Posterior vena cava (tissue), 2 donors: ENCODE results near the gene TWIST2. TPM values are rescaled to one million over a fixed set of nuclear protein-coding genes. Genes with fewer than 3 reads are reported as not detected.
A peak's percentile ranks its signal among the peaks of the same experiment; 100 is the strongest.

Experiments used
- DNase-seq: peaks from one replicate; pipeline ENCODE4 v3.0.0-alpha.2; 2020; ENCODE audit warnings: low spot score
- intact Hi-C, 2 donors: fragments of 100-400 bp; cut with DNase I; formaldehyde crosslinking; loops; one replicate each; pipeline versions ENCODE4 v1.14.1 to v1.14.2; 2022 to 2023
- total RNA-seq, 2 donors: library from RNA; stranded (reverse); fragmentation: NEBNext Ultra II Directional; extraction: Animal tissue kit (Norgen Biotek cat#: 25700); gene quantifications; one replicate each; pipeline ENCODE4 v1.2.1, GENCODE V29; 2021
- donor health status: DM: yes; HTN: yes; CAD: no.
- donor health status: DM: yes; HTN: yes; CAD: no.

TWIST2 gene
- total RNA-seq, 2 donors from 2014 or later = 18.6 to 23.0 TPM

DNA sequence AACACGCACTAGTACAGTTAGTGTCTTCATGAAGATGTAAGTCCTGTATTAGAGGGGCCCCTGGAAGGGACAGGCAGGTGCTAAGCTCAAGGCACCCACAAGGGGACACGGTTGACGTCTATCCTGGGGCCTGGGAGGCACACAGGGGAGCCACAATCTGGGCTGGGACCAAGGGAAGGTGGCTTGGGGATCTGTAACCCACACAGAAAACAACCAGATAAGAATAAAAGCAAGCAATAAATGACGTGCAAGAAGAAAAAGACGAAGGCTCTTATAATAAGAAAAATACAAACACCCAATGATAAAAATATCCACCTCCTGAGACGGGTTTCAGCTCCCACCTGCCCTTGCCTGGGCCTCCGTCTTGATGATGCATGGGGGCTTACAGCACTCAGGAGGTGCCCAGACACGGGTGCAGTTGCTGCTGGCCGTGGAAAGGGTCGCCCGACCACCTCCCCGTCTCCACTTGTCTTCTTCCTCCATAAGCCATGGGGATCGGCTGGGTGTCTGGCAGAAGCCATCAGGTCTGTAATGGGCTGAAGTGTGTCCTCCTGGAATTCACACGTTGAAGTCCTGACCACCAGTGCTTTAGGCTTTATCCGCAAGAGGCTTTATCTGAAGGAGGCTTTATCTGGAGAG, 73.9 kb downstream of the TWIST2 start:
- DNase-seq = peak; percentile 28
- intact Hi-C loops = loop anchor here in 1 of 2 donors (10.0 kb wide), 1 partner anchor 1747 kb away; no protein-coding TSS in a partner anchor

DNA sequence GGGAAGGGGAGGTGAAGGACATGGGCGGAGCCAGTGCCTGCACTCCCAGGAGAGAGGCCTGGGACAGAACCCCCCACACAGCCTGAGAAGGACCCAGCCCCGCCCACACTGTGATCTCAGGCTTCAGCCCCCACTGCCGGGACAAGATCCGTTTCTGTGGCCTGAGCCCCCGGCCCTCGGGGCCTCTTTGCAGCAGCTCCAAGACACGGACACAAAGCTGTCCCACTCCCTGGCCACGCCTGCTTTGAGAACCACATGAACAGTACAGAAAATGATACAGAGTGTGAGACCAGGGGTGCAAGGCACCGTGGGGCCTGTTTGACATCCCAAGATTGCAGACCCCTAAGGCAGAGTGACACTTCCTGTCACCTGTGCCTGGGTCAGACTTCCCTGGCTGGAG, 74.5 kb downstream of the TWIST2 start:
- intact Hi-C loops = loop anchor here in 1 of 2 donors (10.0 kb wide), 1 partner anchor 1748 kb away; no protein-coding TSS in a partner anchor
- peak; percentile 71 for DNase-seq

DNA sequence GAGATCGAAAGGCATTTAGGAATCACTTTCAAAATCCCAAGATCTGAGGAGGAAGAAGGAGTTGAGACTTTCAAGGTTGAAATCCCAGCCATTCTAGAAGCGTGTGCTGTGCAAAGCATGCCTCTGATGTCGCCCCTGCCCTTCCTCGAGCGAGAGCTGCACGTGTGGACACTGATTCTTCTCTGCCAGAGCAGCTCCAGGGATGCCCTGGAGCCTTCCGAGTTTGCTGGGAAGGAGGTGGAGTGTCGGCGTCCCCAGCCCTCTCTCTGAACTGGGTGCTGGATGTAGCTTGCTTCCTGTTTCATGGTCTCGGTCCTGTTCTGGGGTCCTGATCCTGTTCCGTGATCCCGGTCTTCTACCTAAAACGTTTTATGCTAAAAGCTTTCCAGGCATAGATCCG, 76.1 kb downstream of the TWIST2 start:
- peak; percentile 37 for DNase-seq
- intact Hi-C loops = loop anchor here in 1 of 2 donors (10.0 kb wide), 1 partner anchor 1749 kb away; no protein-coding TSS in a partner anchor

DNA sequence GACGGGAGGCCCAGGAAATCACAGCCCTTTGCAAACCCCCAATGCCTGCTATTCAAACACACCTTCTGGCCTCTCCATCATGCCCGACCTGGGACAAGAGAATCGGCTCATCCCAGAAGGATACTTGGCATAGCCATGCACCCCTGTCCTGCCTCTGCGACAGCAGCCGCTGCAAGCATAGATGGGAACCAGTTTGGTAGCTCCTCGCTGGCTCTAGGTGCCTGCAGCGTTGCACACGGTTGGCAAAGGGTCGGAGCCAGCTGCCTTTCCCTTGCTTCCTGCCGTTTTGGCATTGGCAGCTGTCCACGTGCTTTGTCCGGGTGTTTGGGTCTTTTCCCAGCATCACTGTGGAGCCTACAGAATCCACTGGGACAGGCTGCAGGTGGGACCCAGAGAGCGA, 76.9 kb downstream of the TWIST2 start:
- intact Hi-C loops = loop anchor here in 1 of 2 donors (10.0 kb wide), 1 partner anchor 1750 kb away; no protein-coding TSS in a partner anchor
- peak; percentile 76 for DNase-seq

- DNase-seq = peak; percentile 66
- intact Hi-C loops = loop anchor here in 1 of 2 donors (10.0 kb wide), 1 partner anchor 1750 kb away; no protein-coding TSS in a partner anchor
Measured at GRCh38 chr2:238925281-238925680, 77.4 kb downstream of the TWIST2 start.

DNA sequence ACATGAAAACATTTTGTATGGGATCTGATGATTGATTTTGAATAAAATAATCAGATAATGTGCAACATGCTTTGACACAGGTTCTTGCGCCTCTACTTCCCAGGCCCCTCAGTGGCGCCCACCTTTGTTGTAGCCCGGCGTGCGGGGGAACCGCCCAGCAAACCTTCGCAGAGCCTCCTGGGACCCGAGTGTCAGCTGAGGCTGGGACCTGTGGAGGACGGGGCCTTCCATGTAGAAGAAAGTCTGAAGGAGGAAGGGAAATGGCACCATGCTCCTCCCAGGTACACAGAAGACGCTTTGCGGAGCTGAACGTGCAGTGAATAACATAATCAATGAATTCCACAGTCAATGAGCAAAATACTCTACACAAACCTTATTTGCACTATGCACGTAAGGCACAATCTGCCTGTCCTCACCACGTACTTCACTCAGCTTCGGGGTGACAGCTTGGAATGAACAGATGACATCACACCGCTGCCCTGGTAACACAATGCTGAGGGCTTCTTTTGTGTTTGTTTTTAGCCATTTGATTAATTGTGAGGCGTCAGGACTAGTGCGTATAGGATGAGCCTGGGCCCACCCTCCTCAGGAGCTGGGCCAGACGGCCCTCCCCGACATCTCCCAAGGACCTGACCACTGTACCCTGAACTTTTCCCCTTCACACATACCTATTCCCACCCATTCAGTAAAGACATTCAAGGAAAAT, 78.1 kb downstream of the TWIST2 start:
- DNase-seq = peak; percentile 66
- intact Hi-C loops = loop anchor here in 1 of 2 donors (10.0 kb wide), 1 partner anchor 1751 kb away; no protein-coding TSS in a partner anchor

- DNase-seq = peak; percentile 72
- intact Hi-C loops = loop anchor here in 1 of 2 donors (10.0 kb wide), 1 partner anchor 1752 kb away; no protein-coding TSS in a partner anchor
Measured at GRCh38 chr2:238926761-238927611, 79.1 kb downstream of the TWIST2 start.

DNA sequence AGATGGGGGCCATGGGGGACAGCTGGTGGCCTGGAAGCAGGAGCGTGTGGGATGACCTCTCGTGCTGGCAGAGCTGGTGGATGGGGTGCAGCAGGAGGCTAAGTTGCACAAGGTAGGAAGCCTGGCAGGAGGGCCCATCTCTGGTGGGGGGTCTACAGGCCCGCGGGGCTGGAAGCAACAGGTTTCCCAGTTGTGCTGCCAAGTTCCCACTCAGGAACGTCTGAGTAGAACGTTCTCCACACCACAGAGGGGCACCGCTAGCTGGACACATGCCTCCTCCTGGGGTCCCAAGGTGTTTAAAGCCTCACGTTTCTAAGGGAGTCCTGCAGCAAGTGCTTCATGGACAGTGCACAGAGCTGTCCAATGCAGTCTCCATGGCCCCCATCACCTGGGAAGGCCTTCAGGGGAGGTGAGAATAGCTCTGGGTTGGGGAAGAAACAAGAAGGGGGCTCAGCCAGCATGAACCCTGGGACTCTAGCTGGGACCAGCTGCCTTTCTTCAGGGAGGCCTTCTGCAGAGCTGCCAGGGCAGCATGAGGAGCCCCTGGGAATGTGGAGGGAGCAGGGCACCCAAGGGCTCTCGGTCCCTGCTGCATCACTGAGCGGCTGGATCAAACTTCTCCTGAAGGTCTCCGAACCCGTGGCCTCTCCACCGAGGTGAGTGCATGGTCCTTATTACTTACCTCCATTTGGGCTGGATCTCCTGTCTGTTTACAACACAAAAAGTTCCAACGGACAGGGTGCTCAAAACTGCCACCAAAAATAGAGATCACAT, 80.0 kb downstream of the TWIST2 start:
- DNase-seq = peak; percentile 75
- intact Hi-C loops = loop anchor here in 1 of 2 donors (10.0 kb wide), 1 partner anchor 1753 kb away; no protein-coding TSS in a partner anchor

- intact Hi-C loops = loop anchor here in 1 of 2 donors (10.0 kb wide), 1 partner anchor 1754 kb away; no protein-coding TSS in a partner anchor
- DNase-seq = peak; percentile 77
Measured at GRCh38 chr2:238928520-238929241, 80.8 kb downstream of the TWIST2 start.

DNA sequence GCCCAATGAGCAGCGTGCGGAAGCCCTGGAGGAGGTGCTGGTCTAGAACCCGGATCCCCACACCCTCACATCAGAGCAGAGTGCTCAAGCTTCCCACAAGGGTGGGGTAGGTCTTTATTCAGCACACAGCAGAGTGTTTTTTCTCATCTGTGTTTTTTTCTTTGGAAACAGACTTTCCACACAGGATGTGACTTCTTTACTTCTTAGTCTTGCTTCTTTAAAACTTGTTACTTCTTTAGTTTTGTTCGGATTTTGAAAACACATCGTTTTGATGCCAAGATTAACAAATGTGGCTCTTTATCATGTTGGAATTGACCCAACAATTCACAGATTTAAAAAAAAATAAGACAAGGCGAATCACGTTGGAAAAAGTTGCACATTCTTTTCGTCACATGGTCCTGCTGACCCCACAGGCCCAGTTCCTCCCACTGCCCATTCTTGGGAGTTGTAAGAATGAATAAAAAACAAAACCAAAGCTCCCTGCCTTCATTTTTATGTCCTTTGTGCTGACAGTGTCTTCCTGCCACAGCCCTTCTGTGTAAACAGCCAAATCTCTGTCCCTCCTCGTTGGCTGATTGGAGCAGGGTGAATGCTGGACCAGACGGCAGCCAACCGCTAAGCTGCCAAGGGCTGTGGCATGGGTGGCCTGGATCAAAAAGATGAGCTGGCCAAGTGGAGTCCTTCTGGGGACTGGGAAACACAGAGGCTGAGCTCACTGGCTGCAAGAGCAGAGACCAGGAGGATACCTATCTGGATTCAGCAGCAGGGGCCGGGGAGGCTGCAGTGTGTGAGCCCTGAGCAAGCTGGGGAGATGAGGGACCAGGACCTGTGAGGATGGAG, 81.6 kb downstream of the TWIST2 start:
- DNase-seq = peak; percentile 86
- intact Hi-C loops = loop anchor here in 1 of 2 donors (10.0 kb wide), 1 partner anchor 1755 kb away; no protein-coding TSS in a partner anchor

DNA sequence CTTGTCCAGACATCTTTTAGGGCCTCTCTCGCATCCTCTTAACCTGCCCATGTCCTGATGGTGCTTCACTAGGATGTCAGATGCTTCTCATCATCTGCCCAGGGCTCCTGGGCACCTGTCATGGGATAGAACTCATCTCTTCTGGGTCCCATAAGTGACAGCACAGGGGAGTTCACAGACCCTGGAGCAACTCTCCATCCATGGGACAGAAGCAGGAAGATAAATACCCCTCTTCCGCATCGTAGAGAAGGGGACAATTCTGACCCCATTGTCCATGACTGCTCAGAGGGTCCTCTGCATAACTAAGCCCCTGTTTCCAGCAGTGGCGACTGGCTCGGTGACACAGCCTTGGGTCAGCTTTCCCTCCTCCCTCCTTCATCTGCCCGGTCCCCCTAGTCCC, 82.3 kb downstream of the TWIST2 start:
- intact Hi-C loops = no loop called here
- peak; percentile 35 for DNase-seq

DNA sequence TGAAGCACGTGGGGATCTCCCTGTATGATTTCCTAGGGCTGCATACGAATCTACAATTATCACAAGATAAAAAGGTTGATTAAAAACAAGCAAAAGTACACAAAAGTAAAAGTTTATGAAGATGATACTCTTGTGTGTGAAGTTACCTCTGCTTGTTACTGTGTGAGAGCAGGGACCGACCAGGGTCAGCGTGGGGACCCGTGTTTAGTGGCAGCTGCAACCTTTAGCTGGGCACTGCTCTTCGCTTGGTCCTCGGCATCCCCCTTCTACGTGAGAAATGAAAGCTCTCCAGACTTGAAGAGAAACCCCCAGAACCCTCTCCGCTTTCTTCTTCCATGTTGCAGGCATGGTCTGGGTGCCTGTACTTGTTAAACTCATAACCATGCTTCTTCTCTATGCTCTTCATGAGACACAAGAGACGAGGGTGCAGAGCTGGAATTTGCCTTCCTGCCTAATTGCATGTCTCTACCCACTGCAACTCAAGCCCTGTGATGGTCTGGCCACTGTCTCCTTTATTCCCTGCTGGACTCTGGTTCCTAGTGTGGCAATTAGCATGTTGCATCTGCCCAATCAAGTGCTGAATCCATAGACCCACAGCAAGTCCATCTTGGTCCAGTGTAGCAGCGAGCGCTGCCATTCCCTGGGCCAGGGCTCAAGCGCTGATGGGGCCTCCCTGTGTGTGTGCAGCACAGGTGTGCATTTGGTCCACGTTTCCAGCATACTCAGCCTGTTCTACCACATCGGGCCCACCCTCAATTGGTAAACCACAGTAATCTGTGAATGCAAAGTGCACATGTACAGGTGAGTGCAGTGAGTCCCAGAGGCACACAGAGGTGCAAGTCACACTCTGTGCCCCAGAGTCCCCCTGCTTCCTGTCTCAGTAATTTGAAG, 88.5 kb downstream of the TWIST2 start:
- intact Hi-C loops = loop anchor here in 1 of 2 donors (5.0 kb wide), 1 partner anchor 1451 kb away; no protein-coding TSS in a partner anchor
- DNase-seq = peak; percentile 54

- DNase-seq = peak; percentile 80
- intact Hi-C loops = loop anchor here in 1 of 2 donors (5.0 kb wide), 1 partner anchor 1449 kb away; no protein-coding TSS in a partner anchor
Measured at GRCh38 chr2:238938003-238938400, 90.1 kb downstream of the TWIST2 start.

DNA sequence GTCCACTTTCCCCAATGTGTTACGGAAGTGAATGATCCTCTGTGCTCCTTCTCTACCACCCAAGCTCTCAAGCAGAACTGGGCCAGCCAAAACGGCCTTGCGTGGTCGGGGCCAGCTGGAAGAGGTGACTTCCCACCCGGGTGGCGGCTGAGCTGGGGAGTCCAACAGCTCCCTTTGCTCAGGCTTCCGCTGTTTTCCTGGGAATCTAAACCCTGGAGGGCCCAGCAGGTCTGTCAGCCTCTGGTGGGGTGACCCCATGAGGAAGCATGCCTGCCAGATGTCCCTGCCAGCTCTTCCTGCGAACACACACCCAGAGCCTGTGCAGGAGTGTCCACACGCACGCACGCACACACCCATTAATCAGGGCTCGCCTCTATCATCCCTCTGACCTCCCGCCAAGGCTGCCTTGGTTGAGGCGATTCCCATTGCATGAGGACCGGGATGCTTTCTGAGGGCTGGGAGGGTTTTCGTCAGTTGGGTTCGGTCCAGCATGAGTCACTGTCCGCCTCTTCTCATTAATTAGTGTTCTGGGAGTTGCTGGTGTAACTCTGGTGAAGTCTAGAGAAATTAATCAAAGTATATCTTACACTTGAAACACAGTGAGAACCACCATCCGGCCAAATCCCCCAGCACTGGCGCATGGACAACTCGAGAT, 90.6 kb downstream of the TWIST2 start:
- DNase-seq = peak; percentile 97

DNA sequence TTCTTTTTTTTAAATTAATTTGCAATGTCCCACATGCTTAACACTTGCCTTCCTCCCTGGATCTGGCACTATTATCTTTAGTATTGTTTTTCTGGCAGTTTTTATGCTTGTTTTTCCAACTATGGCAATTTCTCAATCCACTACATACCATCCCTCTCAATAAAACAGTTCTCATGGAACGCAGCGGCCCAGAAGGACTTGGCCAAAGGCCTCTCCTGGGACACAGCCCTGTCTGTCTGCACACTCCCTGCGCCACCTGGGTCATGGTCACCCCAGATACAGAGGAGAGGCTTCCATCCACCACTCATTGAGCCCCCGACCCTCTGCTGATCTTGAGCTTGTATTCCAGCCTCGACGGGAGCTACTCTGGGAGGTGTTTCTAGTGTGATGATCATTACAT, 91.2 kb downstream of the TWIST2 start:
- intact Hi-C loops = loop anchor here in 1 of 2 donors (5.0 kb wide), 1 partner anchor 1448 kb away; no protein-coding TSS in a partner anchor
- peak; percentile 84 for DNase-seq

More for the DNA sequence above, 90.6 kb downstream of the TWIST2 start:
- intact Hi-C loops = loop anchor here in 1 of 2 donors (5.0 kb wide), 1 partner anchor 1449 kb away; no protein-coding TSS in a partner anchor
